Measurements from ENCODE around the gene C2orf80. TPM values are rescaled to one million over a fixed set of nuclear protein-coding genes. Genes with fewer than 3 reads are reported as not detected.
"Not testable (repeated sequence)": the region's sequence is repeated elsewhere in the genome, so short reads cannot be mapped to it uniquely, and the experiment has no call there.

The C2orf80 gene
- total RNA-seq, 4 donors from 2014 or later = not detected

- DNase-seq = no peak
- Histone ChIP-seq H3K9me3 (no peaks in the 10 kb centered on the region), H3K36me3 (no peaks in the 10 kb centered on the region), H3K27ac (no peak overlapping the region), H3K4me1 (peaks cover 0 to 18% (median 1%) of the 10 kb centered on the region in 4 donors), H3K4me3 (no peak overlapping the region), H3K27me3 (no peaks in the 10 kb centered on the region)
- no peak for TF ChIP-seq POLR2A (IDR thresholded peaks at IDR 0.05)
- no peak for TF ChIP-seq CTCF (IDR thresholded peaks at IDR 0.05)
Observed at GRCh38 chr2:208139447-208139846, 50.4 kb downstream of the C2orf80 start.

- not testable (repeated sequence) for H3K27ac ChIP-seq, H3K9me3 ChIP-seq, H3K27me3 ChIP-seq, H3K4me3 ChIP-seq, DNase-seq, H3K36me3 ChIP-seq
- peaks cover 0 to 20% (median 1%) of the 10 kb centered on the region in 4 donors for H3K4me1 ChIP-seq
Observed at GRCh38 chr2:208138334-208138733, 51.5 kb downstream of the C2orf80 start.

- no peaks in the 10 kb centered on the region for H3K36me3 ChIP-seq
- no peaks in the 10 kb centered on the region for H3K27me3 ChIP-seq
- H3K4me3 ChIP-seq = no peak overlapping the region
- H3K9me3 ChIP-seq = no peaks in the 10 kb centered on the region
- H3K27ac ChIP-seq = peak overlapping the region in 1 of 4 donors; percentile 81
- TF ChIP-seq CTCF (IDR thresholded peaks at IDR 0.05) (no peak), POLR2A (IDR thresholded peaks at IDR 0.05) (no peak)
- no peak for DNase-seq
- H3K4me1 ChIP-seq = peaks cover 0 to 18% (median 1%) of the 10 kb centered on the region in 4 donors
Observed at GRCh38 chr2:208136716-208137094, 53.1 kb downstream of the C2orf80 start.

GRCh38 chr2:208135794-208136715, 53.8 kb downstream of the C2orf80 start:
- H3K27me3 ChIP-seq = no peaks in the 10 kb centered on the region
- no peaks in the 10 kb centered on the region for H3K36me3 ChIP-seq
- no peak overlapping the region for H3K4me3 ChIP-seq
- no peaks in the 10 kb centered on the region for H3K9me3 ChIP-seq
- H3K27ac ChIP-seq = peak overlapping the region in 2 of 4 donors; percentile 37 to 81
- DNase-seq = peak in 2 of 3 donors; percentile 62 to 79
- TF ChIP-seq CTCF (IDR thresholded peaks at IDR 0.05) (no peak), POLR2A (IDR thresholded peaks at IDR 0.05) (no peak)
- peaks cover 0 to 25% (median 1%) of the 10 kb centered on the region in 4 donors for H3K4me1 ChIP-seq

- H3K4me1 ChIP-seq = peaks cover 0 to 29% (median 1%) of the 10 kb centered on the region in 4 donors
- no peak overlapping the region for H3K4me3 ChIP-seq
- TF ChIP-seq POLR2A (IDR thresholded peaks at IDR 0.05) (no peak), CTCF (IDR thresholded peaks at IDR 0.05) (no peak)
- DNase-seq = no peak
- H3K27ac ChIP-seq = peak overlapping the region in 2 of 4 donors; percentile 37 to 81
- H3K27me3 ChIP-seq = no peaks in the 10 kb centered on the region
- no peaks in the 10 kb centered on the region for H3K36me3 ChIP-seq
- no peaks in the 10 kb centered on the region for H3K9me3 ChIP-seq
Observed at GRCh38 chr2:208134928-208135586, 54.8 kb downstream of the C2orf80 start.

- no peak for TF ChIP-seq POLR2A (IDR thresholded peaks at IDR 0.05)
- TF ChIP-seq CTCF (IDR thresholded peaks at IDR 0.05) = no peak
- H3K9me3 ChIP-seq = no peaks in the 10 kb centered on the region
- H3K36me3 ChIP-seq = no peaks in the 10 kb centered on the region
- H3K4me1 ChIP-seq = peaks cover 0 to 32% (median 0%) of the 10 kb centered on the region in 4 donors
- H3K27ac ChIP-seq = peak overlapping the region in 3 of 4 donors; percentile 12 to 80 (median 59)
- no peak overlapping the region for H3K4me3 ChIP-seq
- no peak for DNase-seq
- no peaks in the 10 kb centered on the region for H3K27me3 ChIP-seq
Observed at GRCh38 chr2:208130712-208131110, 59.1 kb downstream of the C2orf80 start.

All from Peyer's patch (tissue), 4 donors.